SK-N-SH treated with all-trans-retinoic acid at 6 μM for 48 hours (cell line): ENCODE results near the gene MMD.

Experiments used
- ATAC-seq: fragments of 200-7000 bp; cut with Tn5 transposase; 3 replicates; pipeline ENCODE4 v1.9.1; 2020; ENCODE audit warnings: mild to moderate bottlenecking, moderate library complexity
- BACH2 ChIP-seq: fragments of 250-450 bp; sonication (Bioruptor Pico); IDR thresholded peaks from 2 replicates; pipeline ENCODE4 v1.9.0; 2021; ENCODE audit warnings: mild to moderate bottlenecking, borderline replicate concordance
- CREB5 ChIP-seq: fragments of 250-450 bp; sonication (Bioruptor Pico); IDR thresholded peaks from 2 replicates; pipeline ENCODE4 v1.5.1; 2020; ENCODE audit warnings: low read depth, mild to moderate bottlenecking, moderate library complexity
- CSDC2 ChIP-seq: fragments of 250-450 bp; sonication (Bioruptor Pico); IDR thresholded peaks from 2 replicates; pipeline ENCODE4 v1.5.0; 2020; ENCODE audit warnings: mild to moderate bottlenecking, moderate library complexity
- CSRNP3 ChIP-seq: fragments of 250-450 bp; sonication (Bioruptor Pico); IDR thresholded peaks from 2 replicates; pipeline ENCODE4 v1.5.1; 2021; ENCODE audit warnings: mild to moderate bottlenecking, moderate library complexity
- ESRRG ChIP-seq: fragments of 250-450 bp; sonication (Bioruptor Pico); IDR thresholded peaks from 2 replicates; pipeline ENCODE4 v1.6.1; 2021; ENCODE audit warnings: mild to moderate bottlenecking
- GLIS3 ChIP-seq: fragments of 250-450 bp; sonication (Bioruptor Pico); IDR thresholded peaks from 2 replicates; pipeline ENCODE4 v1.5.0; 2020; ENCODE audit warnings: mild to moderate bottlenecking, moderate library complexity
- PPARA ChIP-seq: fragments of 250-450 bp; sonication (Bioruptor Pico); IDR thresholded peaks from 2 replicates; pipeline ENCODE4 v1.5.0; 2020; ENCODE audit warnings: mild to moderate bottlenecking, borderline replicate concordance
- SNAI2 ChIP-seq: fragments of 250-450 bp; sonication (Bioruptor Pico); IDR thresholded peaks from 2 replicates; pipeline ENCODE4 v1.5.0; 2020; ENCODE audit warnings: mild to moderate bottlenecking, moderate library complexity
- ZC3H10 ChIP-seq: fragments of 250-450 bp; sonication (Bioruptor Pico); IDR thresholded peaks from 2 replicates; pipeline ENCODE4 v1.5.1; 2021; ENCODE audit warnings: mild to moderate bottlenecking, moderate library complexity
- ZFP3 ChIP-seq: fragments of 250-450 bp; sonication (Bioruptor Pico); IDR thresholded peaks from 2 replicates; pipeline ENCODE4 v1.5.0; 2020; ENCODE audit warnings: mild to moderate bottlenecking, moderate library complexity
- ZNF565 ChIP-seq: fragments of 450-650 bp; formaldehyde crosslinking; conservative IDR thresholded peaks from 2 replicates; pipeline ENCODE4 v1.5.0; 2020; ENCODE audit warnings: low read depth, mild to moderate bottlenecking, moderate library complexity
- ZNF8 ChIP-seq: fragments of 450-650 bp; formaldehyde crosslinking; IDR thresholded peaks from 2 replicates; pipeline ENCODE4 v1.5.0; 2020; ENCODE audit warnings: mild to moderate bottlenecking, moderate library complexity
- TF ChIP-seq, protein P1 (sequence below): fragments of 250-450 bp; sonication (Bioruptor Pico); IDR thresholded peaks from 2 replicates; pipeline ENCODE4 v1.8.0; 2021; ENCODE audit warnings: low read depth, mild to moderate bottlenecking, moderate library complexity, borderline replicate concordance

The MMD gene

GRCh38 chr17:55444471-55445441 is 23.1 kb upstream of the MMD start (continued):
- no peak for TF ChIP-seq CSRNP3 (CRISPR knock-in tag)

GRCh38 chr17:55443904-55444303 is 22.3 kb upstream of the MMD start:
- TF ChIP-seq BACH2 (CRISPR knock-in tag) (no peak), ESRRG (no peak), PPARA (CRISPR knock-in tag) (no peak), ZC3H10 (no peak), CSDC2 (CRISPR knock-in tag) (no peak), ZNF8 (CRISPR knock-in tag) (no peak)
- TF ChIP-seq, protein P1, sequence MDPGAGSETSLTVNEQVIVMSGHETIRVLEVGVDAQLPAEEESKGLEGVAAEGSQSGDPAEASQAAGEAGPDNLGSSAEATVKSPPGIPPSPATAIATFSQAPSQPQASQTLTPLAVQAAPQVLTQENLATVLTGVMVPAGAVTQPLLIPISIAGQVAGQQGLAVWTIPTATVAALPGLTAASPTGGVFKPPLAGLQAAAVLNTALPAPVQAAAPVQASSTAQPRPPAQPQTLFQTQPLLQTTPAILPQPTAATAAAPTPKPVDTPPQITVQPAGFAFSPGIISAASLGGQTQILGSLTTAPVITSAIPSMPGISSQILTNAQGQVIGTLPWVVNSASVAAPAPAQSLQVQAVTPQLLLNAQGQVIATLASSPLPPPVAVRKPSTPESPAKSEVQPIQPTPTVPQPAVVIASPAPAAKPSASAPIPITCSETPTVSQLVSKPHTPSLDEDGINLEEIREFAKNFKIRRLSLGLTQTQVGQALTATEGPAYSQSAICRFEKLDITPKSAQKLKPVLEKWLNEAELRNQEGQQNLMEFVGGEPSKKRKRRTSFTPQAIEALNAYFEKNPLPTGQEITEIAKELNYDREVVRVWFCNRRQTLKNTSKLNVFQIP (CRISPR knock-in tag): no peak
- ATAC-seq: no peak

- no peak for ATAC-seq
Observed at GRCh38 chr17:55442953-55443683, 21.5 kb upstream of the MMD start.

GRCh38 chr17:55442462-55442861 is 20.8 kb upstream of the MMD start:
- ATAC-seq: no peak
- TF ChIP-seq CREB5 (CRISPR knock-in tag) (no peak), CSRNP3 (CRISPR knock-in tag) (no peak), GLIS3 (CRISPR knock-in tag) (no peak), BACH2 (CRISPR knock-in tag) (no peak), ZNF565 (CRISPR knock-in tag) (no peak), SNAI2 (no peak), CSDC2 (CRISPR knock-in tag) (no peak)
- TF ChIP-seq, protein P1 (CRISPR knock-in tag): no peak
- TF ChIP-seq, all 23 proteins: peak for 0

More at GRCh38 chr17:55442953-55443683, 21.5 kb upstream of the MMD start:
- no peak for TF ChIP-seq CREB5 (CRISPR knock-in tag)
- no peak for TF ChIP-seq ZFP3 (CRISPR knock-in tag)
- TF ChIP-seq CSRNP3 (CRISPR knock-in tag): no peak
